Amniotic stem cell (primary cell): ENCODE data around the gene DTX3L.
"Not testable (repeated sequence)": the region's sequence is repeated elsewhere in the genome, so short reads cannot be mapped to it uniquely, and the experiment has no call there.

Source experiments
- DNase-seq: peaks from one replicate; lab custom pipeline; 2025; lab: John Stamatoyannopoulos, UW

The DTX3L gene

GRCh38 chr3:122562923-122563716 is 1.0 kb upstream of the DTX3L start:
- no peak for DNase-seq

GRCh38 chr3:122563717-122564025 is 467 bp upstream of the DTX3L start:
- no peak for DNase-seq

GRCh38 chr3:122568131-122568530 is 4.0 kb downstream of the DTX3L start:
- DNase-seq, result not testable (repeated sequence)

GRCh38 chr3:122568755-122569154 is 4.6 kb downstream of the DTX3L start:
- DNase-seq, result no peak

GRCh38 chr3:122572940-122573412 is 8.8 kb downstream of the DTX3L start:
- no peak for DNase-seq

GRCh38 chr3:122576174-122576940 is 12.2 kb downstream of the DTX3L start:
- no peak for DNase-seq

GRCh38 chr3:122577409-122578031 is 13.4 kb downstream of the DTX3L start, which contains the start of gene PARP15:
PARP15 (plus strand) TSS chr3:122577650; CDS start chr3:122577668, 18 bp downstream.
- DNase-seq, result no peak

- no peak for DNase-seq
Observed at GRCh38 chr3:122578069-122578740, 14.1 kb downstream of the DTX3L start.

- DNase-seq, result no peak
Observed at GRCh38 chr3:122580470-122580869, 16.3 kb downstream of the DTX3L start.

- no peak for DNase-seq
Observed at GRCh38 chr3:122581622-122582021, 17.5 kb downstream of the DTX3L start.

- DNase-seq, result no peak
Observed at GRCh38 chr3:122582390-122582789, 18.3 kb downstream of the DTX3L start.

- no peak for DNase-seq
Observed at GRCh38 chr3:122586098-122586497, 22.0 kb downstream of the DTX3L start.

GRCh38 chr3:122586773-122587485 is 22.8 kb downstream of the DTX3L start:
- no peak for DNase-seq

GRCh38 chr3:122587572-122587971 is 23.4 kb downstream of the DTX3L start:
- no peak for DNase-seq

GRCh38 chr3:122589297-122589696 is 25.2 kb downstream of the DTX3L start:
- DNase-seq, result no peak

- DNase-seq, result no peak
Observed at GRCh38 chr3:122590610-122591009, 26.5 kb downstream of the DTX3L start.

- no peak for DNase-seq
Observed at GRCh38 chr3:122594025-122594424, 29.9 kb downstream of the DTX3L start.

GRCh38 chr3:122598151-122598550 is 34.0 kb downstream of the DTX3L start:
- DNase-seq, result no peak

GRCh38 chr3:122598556-122598955 is 34.4 kb downstream of the DTX3L start:
- no peak for DNase-seq

- DNase-seq, result no peak
Observed at GRCh38 chr3:122602011-122602710, 38.0 kb downstream of the DTX3L start.

- DNase-seq, result no peak
Observed at GRCh38 chr3:122603056-122603455, 38.9 kb downstream of the DTX3L start.
